Measurements from ENCODE around the gene MAN1C1.
A peak's percentile ranks its signal among the peaks of the same experiment; 100 is the strongest.
"Not testable (repeated sequence)": the region's sequence is repeated elsewhere in the genome, so short reads cannot be mapped to it uniquely, and the experiment has no call there.

The MAN1C1 gene

DNA sequence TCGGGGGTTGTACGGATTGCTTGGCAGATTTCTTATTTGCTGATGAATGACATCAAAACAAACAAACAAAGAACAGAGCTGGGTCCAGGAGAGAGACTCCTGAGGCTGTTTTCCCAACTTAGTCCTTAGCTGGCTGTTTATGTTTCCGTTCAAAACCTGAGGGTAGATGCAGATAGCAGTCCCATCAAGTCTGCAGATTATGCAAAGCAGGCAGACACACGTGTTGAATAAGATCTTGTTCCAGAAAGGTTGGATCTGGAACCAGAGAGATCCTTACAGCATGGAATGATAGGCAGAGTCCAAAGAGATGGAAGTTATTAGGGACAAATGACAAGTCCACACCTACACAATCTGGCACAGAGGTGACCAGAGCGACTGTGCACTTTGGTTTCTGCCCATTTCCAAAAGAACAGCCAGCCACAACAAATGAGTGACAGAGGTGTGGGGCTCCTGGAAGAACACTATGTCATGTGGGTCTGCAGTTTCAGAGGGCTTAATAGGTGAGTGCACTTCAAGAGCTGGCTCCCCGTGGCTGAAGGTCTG is 65.5 kb downstream of the MAN1C1 start:
- DNase-seq = no peak

DNA sequence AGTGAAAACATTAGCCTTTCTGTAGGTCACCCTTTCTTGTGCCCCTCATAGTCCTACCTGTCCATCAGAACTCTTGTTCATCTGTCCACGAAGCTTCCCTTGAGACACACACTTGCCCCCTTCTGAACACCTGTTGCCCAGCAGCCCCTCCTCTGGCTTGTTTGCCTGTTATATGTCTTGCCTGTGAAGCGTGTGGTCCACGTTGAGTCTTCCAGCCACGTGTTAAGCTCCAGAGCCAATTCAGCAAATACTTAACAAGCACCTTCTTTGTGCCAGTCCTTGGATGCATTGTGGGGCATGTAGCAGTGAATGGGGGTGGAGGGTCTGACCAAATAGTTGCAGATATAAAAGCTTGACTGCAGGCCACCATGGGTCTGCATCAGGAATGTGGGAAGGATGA is 66.6 kb downstream of the MAN1C1 start:
- DNase-seq = no peak

DNA sequence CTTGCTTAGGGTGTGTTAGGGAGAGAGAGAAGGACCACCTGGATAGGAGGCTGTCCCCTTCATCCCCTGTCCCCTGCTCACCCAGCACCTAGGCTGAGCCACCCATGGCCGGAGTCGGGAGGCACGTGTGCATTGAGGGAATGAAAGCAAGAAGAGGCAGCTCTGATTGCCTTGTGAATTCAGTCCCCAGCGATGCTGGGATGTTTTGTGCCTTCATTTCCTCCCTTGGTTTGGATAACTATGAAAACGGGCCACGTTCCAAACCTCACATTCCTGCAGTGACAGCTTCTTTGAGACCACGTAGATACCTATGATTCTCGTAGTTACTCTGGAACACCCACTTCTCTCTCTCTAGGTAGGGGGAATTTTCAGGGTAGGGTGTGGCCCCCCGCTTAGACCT is 67.1 kb downstream of the MAN1C1 start:
- DNase-seq = no peak

DNA sequence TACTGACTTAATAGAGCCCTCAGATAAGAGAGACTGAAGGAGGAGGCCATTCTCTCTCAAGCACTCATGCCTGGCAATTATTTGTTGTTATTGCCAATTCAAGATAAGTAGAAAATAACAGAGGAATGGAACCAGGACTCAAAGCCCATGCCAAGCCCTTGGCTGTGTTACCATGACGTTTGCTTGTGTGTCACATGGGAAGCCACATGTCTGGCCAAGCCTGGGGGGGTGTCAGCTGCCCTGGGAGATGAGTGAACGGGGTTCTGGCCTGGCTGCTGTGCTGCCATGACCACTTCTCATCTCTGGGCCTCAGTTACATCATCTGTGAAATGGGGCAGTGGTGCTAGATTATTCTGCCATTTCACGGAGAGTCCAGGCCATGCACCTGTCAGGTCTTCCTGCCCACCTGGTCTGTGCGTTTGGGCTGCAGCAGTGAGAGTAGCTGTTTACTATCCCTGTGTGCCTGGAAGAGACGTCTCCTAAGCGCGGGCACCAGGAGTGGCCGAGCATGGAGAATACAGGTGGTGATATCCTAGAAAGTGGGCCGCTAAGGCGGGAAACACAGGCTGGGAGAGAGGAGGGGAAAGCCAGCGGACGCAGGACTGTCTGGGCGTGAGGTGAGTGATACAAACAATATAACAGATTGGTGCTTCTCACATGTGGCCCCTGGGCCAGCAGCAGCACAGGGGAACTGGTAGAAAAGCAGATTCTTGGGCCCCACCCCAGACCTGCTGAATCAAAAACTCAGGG is 67.8 kb downstream of the MAN1C1 start:
- no peak for DNase-seq

DNA sequence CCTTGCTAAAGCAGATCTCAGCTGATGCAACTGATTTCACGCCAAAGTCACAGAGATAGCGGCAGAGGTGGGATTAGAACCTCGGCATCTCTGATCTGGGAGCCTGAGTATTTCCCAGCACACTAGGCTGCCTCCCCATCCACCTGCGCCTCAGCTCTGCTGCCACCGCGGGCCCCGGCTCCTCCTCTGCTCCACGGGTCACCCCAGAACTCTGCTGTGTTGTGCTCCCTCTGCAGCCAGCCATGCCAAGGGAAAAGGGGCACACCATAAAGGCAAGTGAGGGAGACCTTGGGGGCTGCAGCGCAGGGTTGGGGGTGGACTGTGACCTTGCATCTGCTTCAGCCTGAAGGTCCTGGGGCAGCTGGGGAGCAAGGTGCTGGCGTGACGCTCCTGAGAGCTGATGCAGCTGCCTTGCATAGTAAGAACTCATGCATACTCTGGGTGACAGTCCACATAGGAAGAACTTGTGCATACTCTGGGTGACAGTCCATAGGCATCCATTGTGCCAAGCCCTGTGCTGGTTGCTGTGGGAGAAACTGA is 68.7 kb downstream of the MAN1C1 start:
- no peak for DNase-seq

DNA sequence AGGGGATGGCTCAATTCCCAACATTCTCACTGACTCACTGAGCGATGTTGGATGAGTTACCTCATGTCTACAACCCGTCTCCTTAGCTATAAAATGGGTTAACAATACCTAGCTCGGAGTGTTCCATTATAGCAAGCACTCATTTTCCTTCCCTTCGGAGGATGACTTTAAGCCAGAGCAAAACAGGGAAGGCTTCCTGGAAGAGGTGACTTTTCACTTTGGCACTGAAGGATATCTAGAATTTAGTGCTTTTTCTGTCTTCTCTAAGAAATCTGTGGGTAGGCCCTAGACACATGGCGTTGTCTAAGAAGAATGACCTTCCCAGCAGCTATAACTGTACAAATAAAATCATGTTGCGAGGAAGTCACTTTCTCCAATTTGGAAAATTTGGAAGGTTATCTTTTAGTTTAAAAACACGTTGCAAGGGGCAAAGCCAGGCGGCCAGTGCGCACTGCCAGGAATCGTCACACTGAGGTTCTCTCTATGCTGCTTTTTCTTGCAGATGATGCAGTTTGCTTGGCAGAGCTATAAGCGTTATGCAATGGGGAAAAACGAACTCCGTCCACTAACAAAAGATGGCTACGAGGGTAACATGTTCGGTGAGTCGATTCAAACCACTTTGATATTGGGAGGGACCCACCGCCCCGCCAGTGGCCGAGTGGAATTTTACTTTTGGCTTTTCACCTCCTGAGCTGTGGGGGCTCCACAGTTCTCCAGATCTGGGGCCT is 69.5 kb downstream of the MAN1C1 start:
- DNase-seq = no peak

DNA sequence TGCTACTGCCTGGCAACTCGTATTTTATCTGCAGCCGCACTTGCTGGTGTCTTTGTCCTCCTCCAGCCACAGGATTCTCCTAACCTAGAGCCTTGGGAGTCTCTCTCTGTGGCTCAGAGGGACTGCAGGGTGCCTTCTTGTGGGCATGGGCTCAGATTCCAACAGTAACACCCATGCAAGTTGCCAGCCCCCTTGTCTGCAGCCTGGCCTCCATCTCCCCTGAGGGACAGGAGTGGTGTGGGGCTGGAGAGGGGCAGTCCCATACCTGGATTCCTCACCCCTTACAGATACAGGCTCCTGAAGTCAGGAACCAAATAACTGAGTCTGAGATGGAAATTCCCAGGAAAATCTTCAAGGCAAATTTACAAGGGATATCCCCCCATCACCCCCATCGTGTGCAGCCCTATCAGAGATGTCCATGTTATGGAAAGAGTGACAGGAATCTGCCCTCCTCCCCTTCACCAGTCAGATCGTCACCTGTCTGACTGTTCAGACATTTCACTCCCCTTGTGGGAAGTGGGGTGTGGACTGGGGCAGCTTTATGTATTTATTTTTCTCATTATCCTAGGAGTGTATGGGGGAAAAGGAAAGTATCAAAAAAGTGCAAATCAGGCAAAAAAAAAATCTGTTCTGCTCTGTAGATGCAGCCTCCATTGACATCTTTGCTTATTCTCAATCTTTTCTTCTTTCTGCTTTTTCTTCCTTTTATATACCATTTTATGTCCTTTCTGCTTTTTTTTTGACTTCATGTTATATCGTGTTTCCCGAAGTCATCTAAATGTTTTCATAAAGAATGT is 70.8 kb downstream of the MAN1C1 start:
- no peak for DNase-seq

DNA sequence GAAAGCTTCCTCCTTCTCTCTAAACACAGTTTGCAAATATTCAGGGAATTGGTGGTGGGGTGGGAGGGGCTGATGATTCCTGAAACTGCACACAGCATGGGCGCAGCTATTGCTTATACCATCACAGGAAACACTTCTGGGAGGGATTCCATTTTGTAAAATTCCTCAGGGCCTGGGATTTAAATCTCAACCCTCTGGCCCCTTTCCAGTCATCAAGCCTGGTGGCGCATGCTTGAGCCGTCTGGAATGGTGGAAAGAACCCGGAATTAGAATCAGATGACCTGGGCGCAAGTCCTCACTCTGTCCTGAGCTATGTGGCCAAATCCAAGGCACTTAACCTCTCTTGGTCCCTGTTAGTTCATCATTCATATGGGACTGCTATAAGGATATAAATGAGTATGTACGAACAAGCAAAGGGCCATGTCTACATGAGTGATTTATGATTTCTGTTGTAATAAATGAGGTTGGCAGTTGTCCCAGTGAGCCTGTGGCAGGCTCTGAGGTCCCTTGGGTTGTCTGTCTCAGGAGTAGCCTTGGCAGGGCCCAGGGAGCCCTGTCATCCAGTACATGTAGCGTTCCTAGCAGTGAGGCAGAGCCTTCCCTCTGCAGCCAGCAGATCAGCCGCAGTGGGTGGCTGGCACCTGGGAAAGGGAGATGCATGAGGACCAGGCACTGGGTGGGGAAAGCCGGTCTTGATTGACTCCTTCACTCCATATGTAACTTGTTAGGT is 72.0 kb downstream of the MAN1C1 start:
- DNase-seq = no peak

DNA sequence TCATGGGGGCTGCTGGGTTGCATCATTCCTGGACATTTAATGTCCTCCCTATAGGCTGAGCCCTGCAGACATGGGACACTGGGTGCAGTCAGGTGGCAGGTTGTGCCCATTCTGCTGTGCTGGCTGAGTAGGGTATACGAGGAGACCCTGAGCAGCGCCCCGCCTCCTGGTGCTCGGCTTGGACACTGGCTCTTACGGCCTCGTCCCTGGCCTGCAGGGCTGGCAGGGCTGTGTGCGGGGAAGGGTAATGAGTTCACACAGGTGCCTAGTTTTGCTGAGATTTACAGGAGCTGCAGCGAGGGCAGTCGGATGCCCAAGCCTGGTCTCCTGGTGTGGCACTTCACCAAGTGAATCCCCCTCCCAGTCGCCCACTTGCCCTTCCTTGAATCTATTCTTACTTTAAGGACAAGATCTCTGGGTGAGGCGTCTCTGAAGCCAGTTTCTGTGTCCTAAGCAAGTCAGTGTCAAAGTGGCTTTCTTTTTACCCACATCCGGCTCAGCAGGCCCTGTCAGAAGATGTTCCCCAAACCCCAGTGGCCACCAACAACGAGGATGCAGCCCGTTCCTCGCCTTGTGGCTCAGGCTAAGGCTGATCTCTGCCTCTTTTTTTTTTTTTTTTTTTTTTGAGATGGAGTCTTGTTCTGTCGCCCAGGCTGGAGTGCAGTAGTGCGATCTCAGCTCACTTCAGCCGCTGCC is 73.2 kb downstream of the MAN1C1 start:
- DNase-seq = no peak

DNA sequence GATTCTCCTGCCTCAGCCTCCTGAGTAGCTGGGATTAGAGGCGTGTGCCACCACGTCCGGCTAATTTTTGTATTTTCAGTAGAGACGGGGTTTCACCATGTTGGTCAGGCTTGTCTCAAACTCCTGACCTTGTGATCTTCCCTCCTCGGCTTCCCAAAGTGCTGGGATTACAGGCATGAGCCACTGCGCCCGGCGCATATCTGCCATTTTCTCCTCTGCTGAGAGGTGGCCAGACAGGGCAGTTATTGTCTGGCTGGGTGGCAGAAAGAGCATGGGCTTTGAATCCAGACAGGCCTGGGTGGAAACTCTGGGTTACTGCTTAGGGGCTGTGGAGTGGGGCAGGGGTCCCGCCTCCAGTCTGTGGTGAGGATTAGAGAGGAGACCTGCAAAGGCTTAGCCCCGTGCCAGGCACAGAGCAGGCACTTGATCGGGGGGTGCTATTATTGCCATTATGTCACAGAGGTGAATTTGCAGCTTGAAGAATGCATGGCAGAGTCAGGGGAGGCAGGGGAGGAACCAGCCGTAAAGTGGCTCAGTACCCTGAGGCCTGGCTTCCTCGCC is 73.9 kb downstream of the MAN1C1 start:
- no peak for DNase-seq

DNA sequence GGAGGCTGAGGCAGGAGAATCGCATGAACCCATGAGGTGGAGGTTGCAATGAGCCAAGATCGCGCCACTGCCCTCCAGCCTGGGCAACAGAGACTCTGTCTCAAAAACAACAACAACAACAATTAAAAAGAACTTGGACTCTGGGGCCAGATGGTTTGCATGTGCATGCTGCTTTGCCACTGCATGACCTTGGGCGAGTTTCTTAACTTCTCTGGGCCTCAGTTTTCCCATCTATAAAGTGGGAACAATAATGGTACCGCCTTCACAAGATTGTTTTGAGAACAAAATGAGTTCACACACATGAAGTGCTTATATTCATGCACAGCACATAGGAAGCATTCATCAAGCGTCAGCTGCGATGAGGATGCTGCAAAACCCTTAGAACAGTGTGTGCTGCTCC is 74.6 kb downstream of the MAN1C1 start:
- DNase-seq = no peak

DNA sequence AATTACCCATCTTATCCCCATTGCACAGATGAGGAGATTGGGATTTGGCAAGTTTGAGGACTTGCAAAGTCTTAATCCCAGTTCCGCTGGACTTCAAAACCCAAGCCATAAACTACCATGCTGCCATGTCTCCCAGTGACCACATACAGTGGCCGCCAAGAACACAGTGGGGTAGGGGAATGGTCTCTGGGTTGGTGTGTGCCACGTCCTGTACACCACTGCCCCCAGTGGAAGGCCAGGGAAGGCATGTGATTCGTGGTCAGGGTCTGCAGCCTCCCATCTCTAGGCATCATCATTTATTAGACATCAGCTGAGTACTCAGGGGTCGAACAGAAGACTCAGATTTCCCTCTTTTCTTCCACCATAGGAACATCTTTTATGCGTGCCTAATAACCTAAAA is 76.0 kb downstream of the MAN1C1 start:
- peak; percentile 77 for DNase-seq

DNA sequence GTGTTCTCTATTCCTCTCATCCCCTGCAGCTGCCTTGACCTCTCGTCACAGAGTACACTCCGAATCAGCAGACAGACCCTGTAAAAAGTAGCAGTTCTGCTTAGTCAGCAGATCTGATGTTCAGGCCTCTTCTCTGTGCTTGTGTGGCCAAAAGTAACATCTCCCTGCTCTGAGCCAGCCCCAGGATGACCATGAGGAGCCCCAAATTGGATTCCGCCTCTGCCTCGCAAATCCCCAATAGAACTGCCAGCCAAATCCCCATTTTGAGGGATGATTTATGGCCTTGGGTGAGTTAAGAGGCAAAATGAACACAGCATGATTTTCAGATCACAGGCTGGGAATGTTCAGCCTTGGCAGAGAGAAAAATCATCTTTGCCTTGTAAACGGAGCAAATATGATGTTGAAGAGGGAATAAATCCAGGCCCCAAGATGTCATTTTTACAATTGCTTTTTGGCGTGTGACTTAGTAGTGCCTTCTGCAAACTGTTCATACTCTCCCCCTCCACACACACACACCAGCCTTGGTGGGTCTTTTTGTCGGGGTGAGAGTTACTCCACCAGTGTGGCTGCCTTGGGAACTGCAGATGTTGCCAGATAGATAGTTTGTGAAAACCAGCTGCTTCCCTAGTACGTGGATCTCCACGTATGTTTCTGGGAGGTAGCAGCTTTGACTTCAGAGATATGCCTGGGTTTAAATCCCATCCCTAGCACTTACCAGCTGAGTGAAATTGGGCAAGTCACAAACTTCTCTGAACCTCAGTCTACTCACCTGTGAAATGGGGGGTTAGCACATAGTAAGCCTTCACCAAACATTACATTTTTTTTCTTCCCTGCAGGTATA is 77.8 kb downstream of the MAN1C1 start:
- DNase-seq = peak; percentile 96

DNA sequence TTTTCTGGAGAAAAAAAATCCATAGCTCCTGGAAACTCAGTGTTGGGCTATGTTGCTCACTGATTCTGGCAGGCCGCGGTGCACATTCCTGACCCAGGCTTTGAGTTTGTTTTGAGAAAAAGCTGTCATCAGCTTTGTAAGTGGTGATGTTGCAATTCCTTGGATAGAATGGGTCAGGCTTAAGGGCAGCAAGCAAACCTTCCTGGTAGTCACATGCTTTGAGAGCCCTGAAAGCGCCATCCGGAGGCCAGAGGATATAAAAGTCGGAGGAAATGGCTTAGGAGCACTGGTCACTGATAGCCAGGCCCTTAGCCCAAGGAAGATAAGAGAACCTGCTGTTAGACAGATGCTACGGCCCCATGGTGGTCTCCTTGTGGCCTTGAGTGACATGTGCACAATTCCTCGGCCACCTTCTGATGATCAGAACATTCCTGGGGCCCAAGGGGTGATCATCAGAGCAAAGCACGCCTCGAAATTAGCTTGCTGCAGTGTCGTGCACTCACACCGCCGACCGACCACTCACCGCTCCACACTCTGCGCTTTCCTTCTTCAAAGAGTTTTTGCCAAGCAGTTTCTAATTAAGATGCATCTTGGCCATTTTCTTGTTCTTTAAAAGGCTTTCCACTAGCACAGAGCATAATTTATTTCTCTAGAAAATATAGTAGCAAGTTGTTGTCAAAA is 78.6 kb downstream of the MAN1C1 start:
- peak; percentile 35 for DNase-seq

DNA sequence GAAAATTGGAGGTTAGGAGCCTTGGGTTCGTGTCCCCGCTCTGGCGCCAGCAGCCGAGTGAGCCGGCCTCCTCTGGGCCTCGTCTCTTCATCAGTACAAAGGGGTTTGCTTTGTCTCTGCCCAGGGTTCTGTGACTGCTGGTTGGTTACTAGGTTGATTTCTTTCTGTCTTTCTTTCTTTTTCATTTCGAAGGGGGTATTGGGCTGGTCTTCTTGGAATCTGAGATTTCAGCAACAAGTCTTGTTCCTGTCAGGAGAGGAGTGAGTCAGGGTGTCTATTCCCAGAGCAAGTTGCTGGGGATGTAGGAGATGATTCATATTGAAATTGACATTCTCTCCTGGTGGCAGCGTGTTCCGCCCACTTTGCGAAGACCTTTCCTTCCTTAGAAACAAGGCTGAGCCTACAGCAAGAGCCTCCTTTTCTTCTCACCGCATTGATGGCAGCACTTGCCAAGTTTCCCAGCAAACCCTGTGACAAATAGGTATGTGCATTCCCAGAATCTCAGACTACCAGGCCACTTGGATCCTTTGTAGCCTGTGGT is 79.2 kb downstream of the MAN1C1 start:
- no peak for DNase-seq

DNA sequence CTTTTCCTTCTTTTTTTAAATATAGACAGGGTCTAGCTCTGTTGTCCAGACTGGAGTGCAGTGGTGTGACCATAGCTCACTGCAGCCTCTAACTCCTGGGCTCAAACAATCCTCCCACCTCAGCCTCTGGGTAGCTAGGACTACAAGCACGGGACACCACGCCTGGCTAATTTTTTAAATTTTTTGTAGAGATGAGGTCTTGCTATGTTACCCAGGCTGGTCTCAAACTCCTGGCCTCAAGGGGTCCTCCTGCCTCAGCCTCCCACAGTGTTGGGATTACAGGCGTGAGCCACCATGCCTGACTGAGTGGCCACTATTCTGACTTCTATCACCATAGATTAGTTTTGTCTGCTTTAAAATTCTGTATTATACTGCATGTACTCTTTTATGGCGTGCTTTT is 80.1 kb downstream of the MAN1C1 start:
- DNase-seq = not testable (repeated sequence)

DNA sequence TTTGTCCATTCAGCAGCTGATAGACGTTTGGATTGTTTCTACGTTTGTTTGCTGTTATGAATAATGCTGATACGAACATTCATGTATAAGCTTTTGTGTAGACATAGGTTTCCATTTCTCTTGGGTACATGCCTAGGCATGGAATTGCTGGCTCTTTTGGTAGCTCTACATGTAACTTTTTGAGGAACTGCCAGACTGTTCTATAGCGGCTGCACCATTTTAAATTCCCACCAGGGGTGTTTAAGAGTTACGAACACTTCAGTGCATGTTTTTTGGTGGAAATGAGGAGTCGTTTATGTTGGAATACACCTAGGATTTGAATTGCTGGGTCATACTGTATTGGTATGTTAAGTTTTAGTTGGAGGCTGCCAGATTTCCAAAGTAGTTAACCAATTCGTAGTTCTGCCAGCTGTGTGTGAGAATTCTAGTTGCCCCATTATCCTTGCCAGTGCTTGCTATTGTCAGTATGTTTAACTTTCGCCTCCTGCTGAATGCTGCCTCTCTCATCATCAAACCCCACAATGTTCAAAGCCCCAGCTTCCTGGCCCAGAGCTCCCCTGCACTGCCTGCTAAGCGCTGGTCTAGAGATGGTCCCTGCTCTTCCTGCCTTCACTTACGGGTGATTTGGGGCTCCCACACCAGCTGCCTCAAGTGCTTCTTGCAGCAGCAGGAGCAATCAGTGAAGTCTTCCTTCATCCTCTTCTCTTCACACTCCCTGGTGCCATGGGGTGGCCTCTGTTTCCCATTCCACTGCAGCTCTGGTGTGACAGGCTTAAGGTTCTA is 81.0 kb downstream of the MAN1C1 start:
- no peak for DNase-seq

DNA sequence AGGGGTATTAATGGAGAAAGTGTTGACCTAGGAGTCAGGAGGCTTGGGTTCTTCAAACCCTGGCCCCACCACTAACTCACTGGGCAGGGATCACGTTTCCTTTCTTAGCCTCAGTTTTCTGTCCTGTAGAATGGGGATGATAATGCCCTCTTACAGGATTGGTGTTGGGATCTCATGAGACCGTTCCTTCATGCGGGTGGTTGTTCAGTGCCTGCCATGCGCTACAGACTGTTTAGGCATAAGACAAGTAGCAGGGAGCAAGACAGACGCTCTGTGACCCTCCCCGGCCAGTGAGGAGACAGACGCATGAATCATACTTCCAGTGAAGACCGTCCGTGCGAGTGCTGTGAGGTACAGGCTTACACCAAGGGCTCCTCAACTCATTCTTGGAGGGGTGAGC is 81.7 kb downstream of the MAN1C1 start:
- DNase-seq = no peak

DNA sequence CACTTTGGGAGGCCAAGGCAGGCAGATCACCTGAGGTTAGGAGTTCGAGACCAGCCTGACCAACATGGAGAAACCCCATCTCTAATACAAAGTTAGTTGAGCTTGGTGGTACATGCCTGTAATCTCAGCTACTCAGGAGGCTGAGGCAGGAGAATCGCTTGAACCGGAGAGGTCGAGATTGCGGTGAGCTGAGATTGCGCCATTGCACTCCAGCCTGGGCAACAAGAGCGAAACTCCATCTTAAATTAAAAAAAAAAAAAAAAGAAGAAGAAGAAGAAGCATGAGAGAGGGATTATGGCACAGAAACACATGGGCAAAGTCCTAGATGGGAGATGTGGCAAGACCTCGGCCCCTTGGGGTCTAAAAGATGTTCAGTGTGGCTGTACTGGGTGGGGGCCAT is 82.5 kb downstream of the MAN1C1 start:
- DNase-seq = not testable (repeated sequence)

Measured in NCI-H82 (cell line).